ENCODE data around the gene HSPA12B. TPM values are rescaled to one million over a fixed set of nuclear protein-coding genes. Genes with fewer than 3 reads are reported as not detected.

The HSPA12B gene
- total RNA-seq, 1 donor from 2014 or later, result 0.44 TPM

GRCh38 chr20:3763671-3764601 is 31.5 kb downstream of the HSPA12B start:
- Mint-ChIP-seq H3K27ac (ENCODE audit: unreplicated experiment) (peak overlapping the region; percentile 24), H3K9me3 (ENCODE audit: unreplicated experiment) (peaks cover 3% of the 10 kb centered on the region), H3K36me3 (ENCODE audit: unreplicated experiment) (no peaks in the 10 kb centered on the region), H3K4me1 (ENCODE audit: low read depth, unreplicated experiment) (peaks cover 26% of the 10 kb centered on the region), H3K4me3 (ENCODE audit: unreplicated experiment) (peak overlapping the region; percentile 46), H3K27me3 (ENCODE audit: unreplicated experiment) (peaks cover 3% of the 10 kb centered on the region)
- TF ChIP-seq CTCF (IDR thresholded peaks at IDR 0.05; ENCODE audit: partially characterized antibody, unreplicated experiment), result no peak
- DNase-seq, result no peak

GRCh38 chr20:3764659-3765058 is 32.2 kb downstream of the HSPA12B start:
- TF ChIP-seq CTCF (IDR thresholded peaks at IDR 0.05; ENCODE audit: partially characterized antibody, unreplicated experiment), result no peak
- H3K4me1 Mint-ChIP-seq (ENCODE audit: low read depth, unreplicated experiment), result peaks cover 28% of the 10 kb centered on the region
- peak overlapping the region; percentile 24 for H3K27ac Mint-ChIP-seq (ENCODE audit: unreplicated experiment)
- peak overlapping the region; percentile 46 for H3K4me3 Mint-ChIP-seq (ENCODE audit: unreplicated experiment)
- peaks cover 5% of the 10 kb centered on the region for H3K9me3 Mint-ChIP-seq (ENCODE audit: unreplicated experiment)
- no peaks in the 10 kb centered on the region for H3K36me3 Mint-ChIP-seq (ENCODE audit: unreplicated experiment)
- DNase-seq, result no peak
- H3K27me3 Mint-ChIP-seq (ENCODE audit: unreplicated experiment), result peaks cover 3% of the 10 kb centered on the region

GRCh38 chr20:3765171-3765882 is 32.8 kb downstream of the HSPA12B start:
- H3K27me3 Mint-ChIP-seq (ENCODE audit: unreplicated experiment), result peaks cover 3% of the 10 kb centered on the region
- peak overlapping the region; percentile 88 for H3K4me3 Mint-ChIP-seq (ENCODE audit: unreplicated experiment)
- peaks cover 4% of the 10 kb centered on the region for H3K9me3 Mint-ChIP-seq (ENCODE audit: unreplicated experiment)
- H3K27ac Mint-ChIP-seq (ENCODE audit: unreplicated experiment), result no peak overlapping the region
- H3K36me3 Mint-ChIP-seq (ENCODE audit: unreplicated experiment), result no peaks in the 10 kb centered on the region
- TF ChIP-seq CTCF (IDR thresholded peaks at IDR 0.05; ENCODE audit: partially characterized antibody, unreplicated experiment), result no peak
- no peak for DNase-seq
- peaks cover 28% of the 10 kb centered on the region for H3K4me1 Mint-ChIP-seq (ENCODE audit: low read depth, unreplicated experiment)

- Mint-ChIP-seq H3K36me3 (ENCODE audit: unreplicated experiment) (no peaks in the 10 kb centered on the region), H3K9me3 (ENCODE audit: unreplicated experiment) (peaks cover 4% of the 10 kb centered on the region), H3K27ac (ENCODE audit: unreplicated experiment) (no peak overlapping the region), H3K4me1 (ENCODE audit: low read depth, unreplicated experiment) (peaks cover 25% of the 10 kb centered on the region), H3K4me3 (ENCODE audit: unreplicated experiment) (peak overlapping the region; percentile 88), H3K27me3 (ENCODE audit: unreplicated experiment) (peaks cover 1% of the 10 kb centered on the region)
- no peak for TF ChIP-seq CTCF (IDR thresholded peaks at IDR 0.05; ENCODE audit: partially characterized antibody, unreplicated experiment)
- no peak for DNase-seq
Measured at GRCh38 chr20:3766422-3767109, 34.1 kb downstream of the HSPA12B start.
